Endothelial cell of umbilical vein (primary cell): ENCODE results near the gene NOSIP. TPM values are rescaled to one million over a fixed set of nuclear protein-coding genes. Genes with fewer than 3 reads are reported as not detected.

Experiments
- BruUV-seq: library from RNA; stranded (reverse); fragments of 400-500 nt; replicated peaks from 2 replicates; lab custom pipeline; 2021; lab: Mats Ljungman, UMichigan
- CTCF ChIA-PET: fragments of 300-600, 350-600 bp; sonication (Branson Sonifier 250); formaldehyde crosslinking; loops from one replicate; lab custom pipeline; 2021; ENCODE audit warnings: antibody characterized with exemption, inconsistent platforms; lab: Charles Lee
- POLR2A ChIA-PET: fragments of 300-600, 350-600 bp; sonication (Branson Sonifier 250); formaldehyde crosslinking; loops from one replicate; lab custom pipeline; 2021; ENCODE audit warnings: antibody characterized with exemption, inconsistent platforms; lab: Charles Lee
- DNase-seq: peaks from one replicate; pipeline ENCODE4 v3.0.0-alpha.2; 2011; ENCODE audit warnings: low read depth, low spot score
- FAIRE-seq: peaks from 2 replicates; lab custom pipeline; 2011; peaks lifted over from hg19 to GRCh38; lab: Jason Lieb, UNC
- H2AFZ ChIP-seq: 2 replicates; pipeline ENCODE4 v1.6.0; 2012; ENCODE audit warnings: low read depth, low read length, control low read depth, inconsistent platforms
- H3K27ac ChIP-seq: 2 replicates; pipeline ENCODE4 v1.5.1; 2011; ENCODE audit warnings: low read depth, mild to moderate bottlenecking, control low read depth, low read length, moderate library complexity; ENCODE audit not compliant: insufficient read depth
- H3K27me3 ChIP-seq, 2 experiments: 2 replicates each; pipeline versions ENCODE4 v1.6.0 to v1.6.1; 2011; ENCODE audit warnings: low read length in 2 of 2, mixed read lengths in 1 of 2; ENCODE audit not compliant: control insufficient read depth in 2 of 2, insufficient read depth in 2 of 2
- H3K36me3 ChIP-seq, 2 experiments: 2 replicates in 1 of 2; 3 replicates in 1 of 2; pipeline ENCODE4 v1.5.1; 2011; ENCODE audit warnings: low read length in 2 of 2, mild to moderate bottlenecking in 1 of 2, moderate library complexity in 1 of 2; ENCODE audit not compliant: control insufficient read depth in 2 of 2, insufficient read depth in 2 of 2; ENCODE audit errors: extremely low read depth in 1 of 2
- H3K4me1 ChIP-seq: 3 replicates; pipeline ENCODE4 v1.5.1; 2011; ENCODE audit warnings: mild to moderate bottlenecking, low read length; ENCODE audit not compliant: control insufficient read depth, insufficient read depth; ENCODE audit errors: extremely low read depth
- H3K4me2 ChIP-seq: 2 replicates; pipeline ENCODE4 v1.6.1; 2011; ENCODE audit warnings: low read length, control low read depth, mixed read lengths; ENCODE audit not compliant: insufficient read depth
- H3K4me3 ChIP-seq, 3 experiments: fragments of 200-600 bp in 1 of 3; sonication (generic), shearing (Covaris generic) in 1 of 3; replicated peaks in 1 of 3; 2 replicates each; pipeline ENCODE4 v1.5.1; 2011 to 2016; ENCODE audit warnings: control low read depth in 3 of 3, low read length in 3 of 3, mild to moderate bottlenecking in 2 of 3, inconsistent platforms in 1 of 3, low read depth in 1 of 3, moderate library complexity in 1 of 3; ENCODE audit not compliant: insufficient read depth in 1 of 3
- H3K79me2 ChIP-seq: 2 replicates; pipeline ENCODE4 v1.6.0; 2012; ENCODE audit warnings: low read length, inconsistent platforms; ENCODE audit not compliant: control insufficient read depth, insufficient read depth
- H3K9ac ChIP-seq: replicated peaks from 2 replicates; pipeline ENCODE3; 2011; ENCODE audit warnings: low read length, control low read depth; ENCODE audit not compliant: insufficient read depth; ENCODE audit errors: extremely low read depth
- H3K9me1 ChIP-seq: replicated peaks from 3 replicates; pipeline ENCODE4 v1.6.0; 2011; ENCODE audit warnings: mild to moderate bottlenecking, low read length; ENCODE audit not compliant: control insufficient read depth, insufficient read depth; ENCODE audit errors: extremely low read depth
- H3K9me3 ChIP-seq: replicated peaks from 2 replicates; pipeline ENCODE4 v1.5.1; 2012; ENCODE audit warnings: low read length, inconsistent platforms; ENCODE audit not compliant: control insufficient read depth, insufficient read depth
- H4K20me1 ChIP-seq: replicated peaks from 2 replicates; pipeline ENCODE3; 2011; ENCODE audit warnings: mild to moderate bottlenecking, low read length; ENCODE audit not compliant: control insufficient read depth, insufficient read depth; ENCODE audit errors: extremely low read depth
- CTCF ChIP-seq, 2 donors: IDR thresholded peaks; 1 replicate in 1 of 2; 2 replicates in 1 of 2; pipeline ENCODE4 v1.5.1; 2011; ENCODE audit warnings: low read length in 2 of 2, mild to moderate bottlenecking in 2 of 2, moderate library complexity in 2 of 2, control low read depth in 1 of 2, inconsistent platforms in 1 of 2, low read depth in 1 of 2; ENCODE audit not compliant: insufficient read depth in 1 of 2; ENCODE audit errors: extremely low read depth in 1 of 2
- EZH2 ChIP-seq: IDR thresholded peaks from 2 replicates; pipeline ENCODE4 v1.6.1; 2012; ENCODE audit warnings: borderline replicate concordance, low read depth, mild to moderate bottlenecking, moderate library complexity, low read length, inconsistent platforms; ENCODE audit not compliant: severe bottlenecking
- FOS ChIP-seq: IDR thresholded peaks from 2 replicates; pipeline ENCODE4 v1.6.1; 2011; ENCODE audit warnings: mild to moderate bottlenecking, low read length, moderate library complexity, borderline replicate concordance; ENCODE audit not compliant: insufficient read depth
- GATA2 ChIP-seq: IDR thresholded peaks from 2 replicates; pipeline ENCODE4 v1.7.0; 2011; ENCODE audit warnings: low read depth, mild to moderate bottlenecking, moderate library complexity, mixed read lengths, low read length; ENCODE audit not compliant: insufficient read length, insufficient read depth
- JUN ChIP-seq: IDR thresholded peaks from 2 replicates; pipeline ENCODE4 v1.6.1; 2011; ENCODE audit warnings: borderline replicate concordance, low read depth; ENCODE audit not compliant: insufficient read length, insufficient read depth
- MAX ChIP-seq: IDR thresholded peaks from 2 replicates; pipeline ENCODE4 v1.6.1; 2011; ENCODE audit not compliant: insufficient read depth, insufficient read length
- MYC ChIP-seq: IDR thresholded peaks from one replicate; pipeline ENCODE4 v1.6.1; 2011; ENCODE audit warnings: mild to moderate bottlenecking, low read depth, low read length
- POLR2A ChIP-seq: IDR thresholded peaks from 2 replicates; pipeline ENCODE4 v1.6.1; 2012; ENCODE audit warnings: low read depth, mild to moderate bottlenecking, control low read depth, low read length
- POLR2AphosphoS5 ChIP-seq: IDR thresholded peaks from 2 replicates; pipeline ENCODE4 v1.6.1; 2012; ENCODE audit warnings: low read depth, mild to moderate bottlenecking, control low read depth, low read length, moderate library complexity; ENCODE audit not compliant: insufficient read depth
- dilution Hi-C: fragments of 300-500 bp; cut with MboI; formaldehyde crosslinking; loops from one replicate; pipeline ENCODE4 v1.15.0; 2019; ENCODE audit warnings: low sequenced_read_pairs; ENCODE audit not compliant: extremely low pct_ligation_motif_present
- intact Hi-C: fragments of 100-400 bp; cut with micrococcal nuclease; formaldehyde crosslinking; loops from one replicate; pipeline ENCODE4 v1.10.0; 2022
- polyA plus RNA-seq, 4 experiments: library from polyadenylated mRNA; depleted of rRNA in 3 of 4; stranded (reverse) in 3 of 4; unstranded in 1 of 4; fragments of >200 nt; gene quantifications; 2 replicates each; pipeline versions ENCODE4 v1.2.1 to v1.2.3, GENCODE V29; 2011 to 2012; ENCODE audit warnings: missing spikeins in 1 of 4
- total RNA-seq: library from RNA; stranded (reverse); gene quantifications from 2 replicates; pipeline ENCODE4 v1.2.3, GENCODE V29; 2021

NOSIP gene
- total and polyA plus RNA-seq, 2 donors (not counting 3 experiments of a cell fraction or from before 2014, with no cell fraction given), result 77.5 to 128 TPM

GRCh38 chr19:49554701-49555181 lies 25.6 kb downstream of the NOSIP start:
- peak; percentile 99 for FAIRE-seq
- peak; percentile 94 for DNase-seq

More at GRCh38 chr19:49554701-49555181, 25.6 kb downstream of the NOSIP start:
- no peak for TF ChIP-seq CTCF (IDR thresholded peaks at IDR 0.05; ENCODE audit: extremely low read depth in 1 of 2, insufficient read depth in 1 of 2, low read depth in 1 of 2, low read length in 2 of 2)
- TF ChIP-seq MAX, result no peak
- peak; percentile 63 for TF ChIP-seq GATA2
- no peak for TF ChIP-seq JUN
- no peak for TF ChIP-seq POLR2A
- no peak for TF ChIP-seq EZH2
- peak; percentile 91 for TF ChIP-seq POLR2AphosphoS5
- no peak for TF ChIP-seq MYC
- TF ChIP-seq FOS, result peak; percentile 19
- no peak overlapping the region for H3K4me3 ChIP-seq
- H3K9me1 ChIP-seq, result no peaks in the 10 kb centered on the region
- no peaks in the 10 kb centered on the region for H3K27me3 ChIP-seq
- peak overlapping the region; percentile 46 for H2AFZ ChIP-seq
- peaks cover 22% of the 10 kb centered on the region for H3K4me1 ChIP-seq
- no peaks in the 10 kb centered on the region for H3K79me2 ChIP-seq
- peaks cover 15 to 28% of the 10 kb centered on the region in 2 experiments for H3K36me3 ChIP-seq
- dilution Hi-C loops (no loop called here), intact Hi-C loops (loop anchor here (1.0 to 2.0 kb wide), 2 partner anchors 16 to 122 kb away; no protein-coding TSS in a partner anchor)
- H3K27ac ChIP-seq, result peak overlapping the region; percentile 89
- no TSS peak for BruUV-seq
- ChIA-PET CTCF (interaction anchor here (0.8 to 4.6 kb wide), 8 partner anchors 8 to 163 kb away, joined by 3 to 50 read pairs (median 3); no protein-coding TSS in a partner anchor), POLR2A (interaction anchor here (0.6 to 1.0 kb wide), 6 partner anchors 23 to 122 kb away, joined by 3 to 6 read pairs (median 4); partner anchors contain the start of gene NOSIP)
- no peak overlapping the region for H3K4me2 ChIP-seq
- H3K9ac ChIP-seq, result peak overlapping the region; percentile 43
- H3K9me3 ChIP-seq, result no peaks in the 10 kb centered on the region
- no peaks in the 10 kb centered on the region for H4K20me1 ChIP-seq
